ENCODE results near the gene PSMG4. TPM values are rescaled to one million over a fixed set of nuclear protein-coding genes. Genes with fewer than 3 reads are reported as not detected.
A peak's percentile ranks its signal among the peaks of the same experiment; 100 is the strongest.

The PSMG4 gene
- total and polyA plus RNA-seq, 9 of the 15 experiments (the other 6 are each of a cell fraction or from before 2014, with no cell fraction given): 12.9 to 185 (median 52.0) TPM

DNA sequence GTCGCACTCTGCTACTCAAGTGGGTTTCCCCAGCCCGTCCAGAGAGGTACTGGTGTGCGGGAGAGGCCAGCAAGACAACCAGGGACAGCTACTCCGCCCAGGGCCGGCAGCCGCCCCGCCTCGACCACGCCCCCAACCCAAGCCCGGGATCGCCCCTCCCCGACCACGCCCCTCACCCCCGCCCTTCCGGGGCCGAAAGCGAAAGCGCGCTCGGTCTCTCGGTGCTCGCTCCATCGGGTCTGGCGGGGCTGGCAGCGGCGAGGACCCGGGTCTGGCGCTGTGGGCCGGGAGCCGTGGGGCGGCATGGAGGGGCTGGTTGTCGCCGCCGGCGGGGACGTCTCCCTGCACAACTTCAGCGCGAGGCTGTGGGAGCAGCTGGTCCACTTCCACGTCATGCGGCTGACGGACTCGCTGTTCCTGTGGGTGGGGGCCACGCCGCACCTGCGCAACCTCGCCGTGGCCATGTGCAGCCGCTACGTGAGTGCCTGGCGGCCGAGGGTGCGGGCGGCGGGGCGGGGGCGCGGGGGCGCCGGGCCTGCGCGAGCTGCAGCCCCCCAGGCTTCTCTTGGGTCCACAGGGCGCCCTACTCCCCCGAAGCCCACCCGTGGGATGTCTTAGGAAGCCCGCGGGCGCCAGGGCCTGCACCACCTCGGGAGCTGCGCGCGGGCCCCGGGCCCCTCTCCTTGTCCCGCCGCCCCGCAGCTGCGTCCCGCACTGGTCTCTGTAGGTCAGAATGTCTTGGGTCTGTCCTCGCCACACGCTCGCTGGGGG lies at the start of gene PSMG4 (continued):
- TF ChIP-seq, protein P1, sequence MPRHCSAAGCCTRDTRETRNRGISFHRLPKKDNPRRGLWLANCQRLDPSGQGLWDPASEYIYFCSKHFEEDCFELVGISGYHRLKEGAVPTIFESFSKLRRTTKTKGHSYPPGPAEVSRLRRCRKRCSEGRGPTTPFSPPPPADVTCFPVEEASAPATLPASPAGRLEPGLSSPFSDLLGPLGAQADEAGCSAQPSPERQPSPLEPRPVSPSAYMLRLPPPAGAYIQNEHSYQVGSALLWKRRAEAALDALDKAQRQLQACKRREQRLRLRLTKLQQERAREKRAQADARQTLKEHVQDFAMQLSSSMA (CRISPR knock-in tag; IDR thresholded peaks at IDR 0.05): no peak
- TF ChIP-seq, protein P2, sequence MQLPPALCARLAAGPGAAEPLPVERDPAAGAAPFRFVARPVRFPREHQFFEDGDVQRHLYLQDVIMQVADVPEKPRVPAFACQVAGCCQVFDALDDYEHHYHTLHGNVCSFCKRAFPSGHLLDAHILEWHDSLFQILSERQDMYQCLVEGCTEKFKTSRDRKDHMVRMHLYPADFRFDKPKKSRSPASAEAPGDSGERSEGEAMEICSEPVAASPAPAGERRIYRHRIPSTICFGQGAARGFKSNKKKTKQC (CRISPR knock-in tag; IDR thresholded peaks at IDR 0.05): no peak
- 0 out of 2 replicates have a peak, but pooled peaks have one; percentile 65 for TF ChIP-seq ZFPM2 (CRISPR knock-in tag; IDR thresholded peaks at IDR 0.05)
- no peak for TF ChIP-seq THRAP3 (IDR thresholded peaks at IDR 0.05; ENCODE audit: borderline replicate concordance)
- no peak for TF ChIP-seq ZNF197 (CRISPR knock-in tag; IDR thresholded peaks at IDR 0.05; ENCODE audit: low read depth)
- no peak for TF ChIP-seq ZNF232 (CRISPR knock-in tag; IDR thresholded peaks at IDR 0.05)
- TF ChIP-seq, protein P3, sequence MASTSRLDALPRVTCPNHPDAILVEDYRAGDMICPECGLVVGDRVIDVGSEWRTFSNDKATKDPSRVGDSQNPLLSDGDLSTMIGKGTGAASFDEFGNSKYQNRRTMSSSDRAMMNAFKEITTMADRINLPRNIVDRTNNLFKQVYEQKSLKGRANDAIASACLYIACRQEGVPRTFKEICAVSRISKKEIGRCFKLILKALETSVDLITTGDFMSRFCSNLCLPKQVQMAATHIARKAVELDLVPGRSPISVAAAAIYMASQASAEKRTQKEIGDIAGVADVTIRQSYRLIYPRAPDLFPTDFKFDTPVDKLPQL (IDR thresholded peaks at IDR 0.05; ENCODE audit: extremely low read depth, insufficient read length): no peak
- TF ChIP-seq, protein P4, sequence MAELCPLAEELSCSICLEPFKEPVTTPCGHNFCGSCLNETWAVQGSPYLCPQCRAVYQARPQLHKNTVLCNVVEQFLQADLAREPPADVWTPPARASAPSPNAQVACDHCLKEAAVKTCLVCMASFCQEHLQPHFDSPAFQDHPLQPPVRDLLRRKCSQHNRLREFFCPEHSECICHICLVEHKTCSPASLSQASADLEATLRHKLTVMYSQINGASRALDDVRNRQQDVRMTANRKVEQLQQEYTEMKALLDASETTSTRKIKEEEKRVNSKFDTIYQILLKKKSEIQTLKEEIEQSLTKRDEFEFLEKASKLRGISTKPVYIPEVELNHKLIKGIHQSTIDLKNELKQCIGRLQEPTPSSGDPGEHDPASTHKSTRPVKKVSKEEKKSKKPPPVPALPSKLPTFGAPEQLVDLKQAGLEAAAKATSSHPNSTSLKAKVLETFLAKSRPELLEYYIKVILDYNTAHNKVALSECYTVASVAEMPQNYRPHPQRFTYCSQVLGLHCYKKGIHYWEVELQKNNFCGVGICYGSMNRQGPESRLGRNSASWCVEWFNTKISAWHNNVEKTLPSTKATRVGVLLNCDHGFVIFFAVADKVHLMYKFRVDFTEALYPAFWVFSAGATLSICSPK (IDR thresholded peaks at IDR 0.05; ENCODE audit: borderline replicate concordance): no peak
- TF ChIP-seq MAFF (IDR thresholded peaks at IDR 0.05; ENCODE audit: low read length): no peak
- no peak for TF ChIP-seq TCF7L2 (IDR thresholded peaks at IDR 0.05; ENCODE audit: low read depth, low read length)
- no peak for TF ChIP-seq ZNF584 (CRISPR knock-in tag; IDR thresholded peaks at IDR 0.05; ENCODE audit: low read depth)
- TF ChIP-seq ZNF24 (IDR thresholded peaks at IDR 0.05): no peak
- TF ChIP-seq ZNF445 (CRISPR knock-in tag; IDR thresholded peaks at IDR 0.05; ENCODE audit: low read depth): no peak
- TF ChIP-seq ZNF143 (CRISPR knock-in tag; IDR thresholded peaks at IDR 0.05): 0 out of 2 replicates have a peak, but pooled peaks have one; percentile 46
- peak; percentile 74 for TF ChIP-seq U2AF1 (optimal IDR thresholded peaks at IDR 0.05; ENCODE audit: low read depth, low read length)
- TF ChIP-seq, protein P5, sequence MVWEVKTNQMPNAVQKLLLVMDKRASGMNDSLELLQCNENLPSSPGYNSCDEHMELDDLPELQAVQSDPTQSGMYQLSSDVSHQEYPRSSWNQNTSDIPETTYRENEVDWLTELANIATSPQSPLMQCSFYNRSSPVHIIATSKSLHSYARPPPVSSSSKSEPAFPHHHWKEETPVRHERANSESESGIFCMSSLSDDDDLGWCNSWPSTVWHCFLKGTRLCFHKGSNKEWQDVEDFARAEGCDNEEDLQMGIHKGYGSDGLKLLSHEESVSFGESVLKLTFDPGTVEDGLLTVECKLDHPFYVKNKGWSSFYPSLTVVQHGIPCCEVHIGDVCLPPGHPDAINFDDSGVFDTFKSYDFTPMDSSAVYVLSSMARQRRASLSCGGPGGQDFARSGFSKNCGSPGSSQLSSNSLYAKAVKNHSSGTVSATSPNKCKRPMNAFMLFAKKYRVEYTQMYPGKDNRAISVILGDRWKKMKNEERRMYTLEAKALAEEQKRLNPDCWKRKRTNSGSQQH (CRISPR knock-in tag; IDR thresholded peaks at IDR 0.05): 0 out of 2 replicates have a peak, but pooled peaks have one; percentile 23
- TF ChIP-seq POU5F1 (IDR thresholded peaks at IDR 0.05; ENCODE audit: borderline replicate concordance, low read depth, low read length, partially characterized antibody): no peak
- no peak for TF ChIP-seq TEAD2 (tag; IDR thresholded peaks at IDR 0.05)
- TF ChIP-seq TBP (optimal IDR thresholded peaks at IDR 0.05; ENCODE audit: low read depth, low read length): peak; percentile 76
- TF ChIP-seq, protein P6, sequence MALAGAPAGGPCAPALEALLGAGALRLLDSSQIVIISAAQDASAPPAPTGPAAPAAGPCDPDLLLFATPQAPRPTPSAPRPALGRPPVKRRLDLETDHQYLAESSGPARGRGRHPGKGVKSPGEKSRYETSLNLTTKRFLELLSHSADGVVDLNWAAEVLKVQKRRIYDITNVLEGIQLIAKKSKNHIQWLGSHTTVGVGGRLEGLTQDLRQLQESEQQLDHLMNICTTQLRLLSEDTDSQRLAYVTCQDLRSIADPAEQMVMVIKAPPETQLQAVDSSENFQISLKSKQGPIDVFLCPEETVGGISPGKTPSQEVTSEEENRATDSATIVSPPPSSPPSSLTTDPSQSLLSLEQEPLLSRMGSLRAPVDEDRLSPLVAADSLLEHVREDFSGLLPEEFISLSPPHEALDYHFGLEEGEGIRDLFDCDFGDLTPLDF (CRISPR knock-in tag; IDR thresholded peaks at IDR 0.05): peak; percentile 39; the same call in 1 of the 2 replicates
